Right hindlimb (tissue), 1 donor: ENCODE results near the gene NEDD4L.
"Not testable (repeated sequence)": the region's sequence is repeated elsewhere in the genome, so short reads cannot be mapped to it uniquely, and the experiment has no call there.

ENCODE experiments used
- DNase-seq: peaks from one replicate; pipeline ENCODE4 v3.0.0-alpha.2; 2018

The NEDD4L gene

DNA sequence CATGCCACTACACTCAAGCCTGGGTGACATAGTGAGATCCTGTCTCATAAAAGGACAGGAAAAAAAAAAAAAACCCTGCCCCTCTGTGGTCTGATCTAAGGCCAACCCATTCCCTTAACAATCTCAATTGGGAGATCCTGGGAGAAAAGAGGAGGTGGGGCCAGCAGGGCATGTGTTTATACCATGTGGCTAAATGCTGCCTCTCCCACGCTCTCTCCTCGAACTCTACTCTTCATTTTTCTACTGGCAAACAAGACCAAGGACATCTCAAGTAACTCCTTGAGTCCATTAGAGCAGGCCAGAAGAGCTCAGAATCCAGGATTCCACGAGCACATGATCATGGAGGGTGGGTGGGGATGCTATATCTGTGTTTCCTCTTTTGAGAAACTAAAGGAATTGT lies 16.7 kb upstream of the NEDD4L start:
- no peak for DNase-seq

DNA sequence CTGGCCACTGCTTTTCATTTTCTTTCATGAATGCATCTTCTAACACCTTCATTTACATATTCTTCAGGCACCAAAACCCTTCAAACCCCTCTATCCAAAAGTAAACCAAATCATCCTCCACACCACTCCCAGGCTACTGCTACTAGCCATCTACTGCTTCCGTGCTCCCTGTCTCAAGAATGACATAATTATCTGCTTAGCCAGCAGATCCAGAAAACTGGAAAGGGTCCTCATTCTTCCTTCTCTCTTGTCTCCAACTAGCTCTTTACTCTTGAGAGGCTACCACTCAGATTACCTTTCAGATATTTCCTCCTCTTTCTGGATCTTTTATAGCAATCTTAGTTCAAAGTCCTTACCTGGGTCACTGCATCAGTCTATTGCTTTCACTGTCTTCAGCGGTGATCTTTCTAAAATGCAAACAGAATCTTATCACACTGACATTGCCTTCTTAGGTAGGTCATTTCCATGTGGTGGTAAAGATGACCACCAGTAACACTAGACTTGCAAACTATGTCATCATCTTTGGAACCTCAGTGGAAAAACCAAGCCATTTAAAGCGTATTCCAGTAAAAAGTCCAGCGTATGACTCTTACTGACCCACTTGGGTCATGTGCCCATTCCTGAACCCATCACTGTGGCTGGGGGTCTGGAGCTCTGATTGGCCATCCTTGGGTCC lies 15.8 kb upstream of the NEDD4L start:
- no peak for DNase-seq

GRCh38 chr18:58032233-58032632 lies 11.8 kb upstream of the NEDD4L start:
- no peak for DNase-seq

DNA sequence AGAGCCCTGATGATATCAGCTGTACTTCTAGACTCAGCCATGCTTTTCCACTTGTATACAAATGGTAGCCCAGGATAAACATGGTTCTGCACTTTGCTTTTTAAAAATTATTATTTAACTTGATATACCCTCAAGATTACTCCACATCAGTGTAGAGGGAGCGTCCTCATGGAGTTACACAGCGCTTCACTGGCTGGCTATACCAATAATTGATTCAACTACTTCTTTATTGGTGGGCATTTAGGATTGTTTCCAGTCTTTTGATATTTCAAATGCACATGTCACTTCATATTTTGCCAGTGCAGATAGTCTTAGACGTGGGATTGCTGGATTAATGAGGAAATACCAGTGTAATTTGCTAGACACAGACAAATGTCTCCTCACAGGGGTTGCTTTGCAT lies 10.8 kb upstream of the NEDD4L start:
- DNase-seq, result no peak

DNA sequence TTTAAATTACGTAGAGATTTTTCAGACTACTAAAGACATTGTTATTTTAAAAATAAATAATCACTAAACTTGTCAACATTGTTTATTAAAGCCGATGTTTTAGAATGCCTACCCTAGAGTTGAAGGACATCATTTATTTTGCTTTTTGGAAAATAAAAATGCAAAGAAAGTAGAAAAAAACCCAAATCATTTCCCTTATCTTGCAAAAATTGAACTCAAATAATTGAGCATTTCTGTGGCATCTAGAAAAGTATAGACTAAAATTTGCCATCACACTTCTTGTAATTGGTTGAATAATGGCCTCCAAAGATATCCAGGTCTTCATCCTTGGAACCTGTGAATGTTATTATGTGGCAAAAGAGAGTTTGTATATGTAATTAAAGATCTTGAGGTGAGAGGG lies 9.7 kb upstream of the NEDD4L start:
- DNase-seq, result no peak

GRCh38 chr18:58037163-58037562 lies 6.9 kb upstream of the NEDD4L start:
- DNase-seq, result no peak

DNA sequence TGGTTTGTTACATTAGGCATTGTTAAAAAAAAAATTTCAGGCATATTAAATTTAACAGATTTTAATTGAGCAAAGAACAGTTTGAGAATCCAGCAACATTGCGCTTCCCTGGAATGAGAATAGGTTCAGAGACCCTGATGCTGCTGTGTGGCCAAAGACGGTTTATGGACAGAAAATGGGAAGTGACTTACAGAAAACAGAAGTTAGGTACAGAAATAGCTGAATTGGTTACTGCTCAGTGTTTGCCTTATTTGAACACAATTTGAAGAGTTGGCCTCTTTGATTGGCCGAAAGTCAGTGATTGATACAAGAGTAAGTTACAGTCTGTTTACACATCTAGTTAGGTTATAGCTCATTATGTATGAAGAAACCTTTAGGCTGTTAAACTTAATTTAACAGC lies 6.0 kb upstream of the NEDD4L start:
- DNase-seq, result no peak

GRCh38 chr18:58041633-58042032 lies 2.4 kb upstream of the NEDD4L start:
- DNase-seq, result no peak

- DNase-seq, result no peak
Measured at GRCh38 chr18:58042826-58043490, 1.1 kb upstream of the NEDD4L start.

GRCh38 chr18:58044370-58045241 lies 580 bp downstream of the NEDD4L start:
- peak; percentile 65 for DNase-seq

- peak; percentile 61 for DNase-seq
Measured at GRCh38 chr18:58045242-58046092, 1.4 kb downstream of the NEDD4L start.

DNA sequence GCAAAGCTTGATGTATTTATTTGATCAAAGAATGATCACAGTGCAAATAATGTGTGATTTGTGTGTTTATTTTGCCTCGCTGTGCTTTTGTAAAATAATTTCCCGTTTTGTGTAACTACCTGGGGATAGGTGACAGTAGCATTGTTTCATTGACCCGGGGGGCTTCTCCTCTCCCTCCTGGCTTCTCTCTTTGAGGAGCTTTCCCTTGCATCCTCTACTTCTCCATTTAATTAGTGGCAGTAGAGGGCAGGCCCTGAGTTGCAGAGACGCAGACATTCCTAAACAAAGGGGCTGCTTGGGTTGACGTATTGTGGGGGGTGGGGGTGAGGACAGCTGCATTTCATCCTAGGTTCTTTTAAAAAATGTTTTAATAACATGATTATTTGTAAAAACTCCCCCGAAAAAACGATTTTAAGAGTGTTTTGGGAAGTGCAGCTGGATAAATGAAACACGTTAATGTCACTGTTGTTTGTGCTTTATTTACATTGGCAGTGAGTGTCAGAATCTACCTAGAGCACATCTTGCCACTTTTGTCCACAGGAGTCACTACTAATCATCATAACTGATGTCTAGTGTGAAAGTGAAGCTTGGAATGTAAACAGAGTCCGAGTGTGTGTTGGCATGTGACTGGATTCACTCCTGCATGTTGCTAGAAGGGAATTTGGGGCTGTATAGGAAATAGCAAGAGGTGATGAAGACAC lies 2.2 kb downstream of the NEDD4L start:
- no peak for DNase-seq

GRCh38 chr18:58046794-58047555 lies 2.9 kb downstream of the NEDD4L start:
- DNase-seq, result no peak

DNA sequence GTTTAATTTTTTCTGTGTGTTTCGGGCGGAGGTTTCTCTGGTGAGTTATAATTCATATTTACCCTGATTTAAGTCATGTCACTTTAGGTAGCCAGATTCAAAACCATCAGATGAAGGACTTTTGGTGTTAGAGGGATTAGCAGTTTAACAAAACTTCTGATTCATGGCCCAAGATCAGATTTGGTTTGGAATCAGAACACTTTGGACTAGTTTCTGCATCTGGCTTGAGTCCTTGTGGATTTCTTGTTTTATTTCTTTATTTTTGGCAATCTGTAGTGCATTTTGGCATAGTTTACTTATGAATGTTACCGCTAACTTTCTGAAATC lies 3.5 kb downstream of the NEDD4L start:
- no peak for DNase-seq

DNA sequence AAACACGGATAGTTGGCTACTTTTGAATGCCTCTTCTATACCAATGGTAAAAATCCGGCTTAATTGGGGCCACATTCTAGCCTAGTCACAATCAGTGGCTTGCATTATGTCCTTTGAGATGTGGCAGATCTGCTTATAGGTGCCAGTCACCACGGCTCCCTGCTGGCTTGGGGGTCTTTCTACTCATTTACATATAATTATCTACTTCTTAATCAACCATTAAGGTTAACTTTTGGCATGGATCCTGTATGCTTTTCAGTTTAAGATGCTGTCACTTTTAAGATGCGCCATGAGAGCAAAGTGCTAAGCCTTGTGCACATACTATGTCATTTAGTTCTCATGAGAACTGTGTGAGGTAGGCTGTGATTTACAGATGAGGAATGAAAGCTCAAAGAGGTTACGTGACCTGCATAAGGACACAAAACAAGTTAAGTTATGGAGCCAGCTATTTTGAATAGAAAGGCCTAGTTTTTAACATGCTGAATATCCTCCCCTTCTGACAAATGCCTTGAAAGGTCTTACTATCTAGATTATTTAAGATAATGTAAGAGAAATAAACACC lies 4.1 kb downstream of the NEDD4L start:
- DNase-seq, result no peak

GRCh38 chr18:58049000-58049688 lies 5.1 kb downstream of the NEDD4L start:
- DNase-seq, result no peak

DNA sequence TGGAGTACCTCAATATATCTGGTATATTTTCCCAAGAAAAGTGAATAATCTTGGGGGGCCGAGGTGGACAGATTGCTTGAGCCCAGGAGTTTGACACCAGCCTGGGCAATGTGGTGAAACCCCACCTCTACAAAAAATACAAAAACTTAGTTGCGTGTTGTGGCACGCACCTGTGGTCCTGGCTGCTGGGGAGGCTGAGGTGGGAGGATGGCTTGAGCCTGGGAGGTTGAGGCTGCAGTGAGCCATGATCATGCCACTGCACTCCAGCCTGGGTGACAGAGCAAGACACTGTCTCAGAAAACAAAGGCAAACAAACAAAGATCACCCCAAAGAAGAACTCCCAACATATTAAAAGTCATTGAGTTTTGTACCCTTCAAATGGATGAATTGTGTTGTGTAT lies 6.9 kb downstream of the NEDD4L start:
- not testable (repeated sequence) for DNase-seq

DNA sequence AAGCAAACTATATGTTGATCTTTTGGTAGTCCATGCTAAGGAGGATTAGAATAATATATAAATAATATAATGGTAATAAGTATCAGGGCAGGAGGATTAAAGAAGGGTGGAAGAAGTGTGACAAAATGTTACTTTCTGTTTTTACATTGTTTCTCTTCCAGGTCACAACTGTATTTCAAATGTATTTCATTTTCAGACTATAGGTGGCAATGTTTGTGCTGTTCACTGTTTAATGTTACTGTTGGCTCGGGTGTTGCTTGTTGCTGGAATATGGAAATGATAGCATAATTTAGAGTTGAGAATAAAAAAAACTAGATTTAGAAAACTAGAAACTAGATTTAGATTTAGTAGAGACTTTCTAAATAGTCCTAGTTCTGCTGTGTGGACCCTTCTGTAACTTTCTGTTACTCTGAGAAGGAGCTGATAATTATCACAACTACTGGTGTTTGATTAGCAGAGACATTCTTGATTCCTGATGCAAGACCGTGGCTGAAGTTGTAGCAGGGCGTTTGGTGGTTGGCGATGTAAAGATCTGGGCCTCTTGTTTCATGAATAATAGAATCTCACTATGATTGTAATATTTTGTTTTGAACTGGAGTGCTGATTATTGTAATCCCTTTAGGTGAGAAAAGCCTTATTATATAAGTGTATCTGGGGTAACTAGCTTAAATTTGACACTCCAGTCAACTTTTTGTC lies 7.9 kb downstream of the NEDD4L start:
- no peak for DNase-seq

DNA sequence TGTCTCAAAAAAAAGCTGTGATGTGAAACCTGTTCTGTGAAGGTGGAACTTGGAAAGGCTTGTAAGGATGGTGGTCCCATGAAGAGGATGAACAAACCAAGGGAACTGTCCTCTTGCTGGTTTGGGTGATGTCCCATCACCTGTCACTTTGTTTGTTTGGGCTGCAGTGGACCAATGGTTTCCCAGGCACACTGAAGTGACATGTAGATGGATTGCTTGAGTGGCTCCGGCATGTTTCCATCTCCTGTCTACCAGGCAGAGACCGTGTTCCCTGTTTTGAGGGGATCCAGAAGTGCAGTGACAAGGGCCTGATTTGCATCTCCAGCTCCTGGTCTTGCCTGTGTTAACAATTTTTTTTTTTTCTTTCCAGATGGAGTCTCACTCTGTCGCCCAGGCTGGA lies 8.9 kb downstream of the NEDD4L start:
- DNase-seq, result no peak
